Esophagus muscularis mucosa (tissue), 4 donors: ENCODE results near the gene MBP. TPM values are rescaled to one million over a fixed set of nuclear protein-coding genes. Genes with fewer than 3 reads are reported as not detected.

Experiments
- DNase-seq: peaks from one replicate; pipeline ENCODE4 v3.0.0-alpha.2; 2017; ENCODE audit errors: extremely low spot score
- H3K27ac ChIP-seq, 4 donors: fragments of 200-600 bp; sonication (generic); replicated peaks in 1 of 4; 1 replicate in 3 of 4; 2 replicates in 1 of 4; pipeline ENCODE4 v1.5.1; 2016 to 2019; ENCODE audit warnings: mild to moderate bottlenecking in 1 of 4
- H3K27me3 ChIP-seq, 4 donors: fragments of 200-600 bp; sonication (generic); one replicate each; pipeline versions ENCODE4 v1.5.1 to v1.6.0; 2016 to 2019
- H3K36me3 ChIP-seq, 4 donors: fragments of 200-600 bp; sonication (generic); one replicate each; pipeline ENCODE4 v1.5.1; 2016 to 2019
- H3K4me1 ChIP-seq, 4 donors: fragments of 200-600 bp; sonication (generic); one replicate each; pipeline ENCODE4 v1.5.1; 2016 to 2019
- H3K4me3 ChIP-seq, 4 donors: fragments of 200-600 bp; sonication (generic); 1 replicate in 2 of 4; 2 replicates in 2 of 4; pipeline ENCODE4 v1.5.1; 2016 to 2019; ENCODE audit warnings: mild to moderate bottlenecking in 4 of 4, moderate library complexity in 1 of 4
- H3K9me3 ChIP-seq, 4 donors: fragments of 200-600 bp; sonication (generic); 1 replicate in 3 of 4; 2 replicates in 1 of 4; pipeline ENCODE4 v1.5.1; 2016 to 2019
- CTCF ChIP-seq, 3 experiments: fragments of 200-600 bp in 2 of 3; fragments of 450-650 bp in 1 of 3; sonication (generic) in 2 of 3; IDR thresholded peaks; one replicate each; pipeline ENCODE4 v1.5.1; 2017 to 2019; ENCODE audit warnings: antibody characterized with exemption in 3 of 3, mild to moderate bottlenecking in 2 of 3, moderate library complexity in 1 of 3
- EP300 ChIP-seq: sonication (generic); formaldehyde crosslinking; IDR thresholded peaks from one replicate; pipeline ENCODE4 v1.6.1; 2017; ENCODE audit warnings: antibody characterized with exemption
- POLR2A ChIP-seq: fragments of 450-650 bp; IDR thresholded peaks from one replicate; pipeline ENCODE4 v1.6.1; 2017; ENCODE audit warnings: antibody characterized with exemption, moderate library complexity, mild to moderate bottlenecking, low read depth
- POLR2AphosphoS5 ChIP-seq, 2 donors: sonication (generic); formaldehyde crosslinking; IDR thresholded peaks; one replicate each; pipeline ENCODE4 v1.6.1; 2017; ENCODE audit warnings: antibody characterized with exemption in 2 of 2
- WGBS: methylation state at CpG from one replicate; pipeline ENCODE4 v1.1.5; 2018; 5-methylcytosine and 5-hydroxymethylcytosine counted together
- intact Hi-C: fragments of 100-400 bp; cut with DNase I; formaldehyde crosslinking; loops from one replicate; pipeline ENCODE4 v1.15.1; 2023
- total RNA-seq, 4 donors: library from RNA; depleted of rRNA; stranded (reverse); fragments of >200 nt; gene quantifications; one replicate each; pipeline versions ENCODE4 v1.1.0 to v1.2.1, GENCODE V29; 2016

MBP gene
- total RNA-seq, 4 donors from 2014 or later: 21.9 to 31.3 (median 27.3) TPM

GRCh38 chr18:76960528-76961035 is 172.0 kb downstream of the MBP start:
- Histone ChIP-seq H3K4me3 (no peak overlapping the region), H3K27me3 (no peaks in the 10 kb centered on the region), H3K36me3 (peaks cover 20 to 70% (median 55%) of the 10 kb centered on the region in 4 donors), H3K4me1 (peaks cover 0 to 3% (median 0%) of the 10 kb centered on the region in 4 donors), H3K9me3 (no peaks in the 10 kb centered on the region), H3K27ac (no peak overlapping the region)
- WGBS: 94% methylated on average over 16 of the region's 16 CpGs
- no peak for DNase-seq
- no peak for TF ChIP-seq EP300
- no peak for TF ChIP-seq POLR2AphosphoS5 (IDR thresholded peaks at IDR 0.05)
- TF ChIP-seq POLR2A: no peak
- no peak for TF ChIP-seq CTCF (IDR thresholded peaks at IDR 0.05)
- intact Hi-C loops: no loop called here

GRCh38 chr18:76959605-76960004 is 173.0 kb downstream of the MBP start:
- no peak overlapping the region for H3K27ac ChIP-seq
- H3K9me3 ChIP-seq: no peaks in the 10 kb centered on the region
- H3K27me3 ChIP-seq: no peaks in the 10 kb centered on the region
- no peak for DNase-seq
- TF ChIP-seq EP300 (no peak), POLR2A (no peak), CTCF (IDR thresholded peaks at IDR 0.05) (no peak), POLR2AphosphoS5 (IDR thresholded peaks at IDR 0.05) (no peak)
- peaks cover 20 to 70% (median 56%) of the 10 kb centered on the region in 4 donors for H3K36me3 ChIP-seq
- H3K4me1 ChIP-seq: peaks cover 0 to 3% (median 0%) of the 10 kb centered on the region in 4 donors
- intact Hi-C loops: no loop called here
- no peak overlapping the region for H3K4me3 ChIP-seq
- WGBS: 90% methylated on average over 8 of the region's 8 CpGs

GRCh38 chr18:76958692-76959341 is 173.8 kb downstream of the MBP start:
- Histone ChIP-seq H3K36me3 (peaks cover 20 to 70% (median 56%) of the 10 kb centered on the region in 4 donors), H3K4me3 (no peak overlapping the region), H3K27ac (no peak overlapping the region), H3K4me1 (peaks cover 2 to 10% (median 7%) of the 10 kb centered on the region in 4 donors), H3K27me3 (no peaks in the 10 kb centered on the region), H3K9me3 (no peaks in the 10 kb centered on the region)
- TF ChIP-seq EP300 (no peak), POLR2AphosphoS5 (IDR thresholded peaks at IDR 0.05) (no peak), POLR2A (no peak), CTCF (IDR thresholded peaks at IDR 0.05) (no peak)
- DNase-seq: no peak
- intact Hi-C loops: no loop called here
- WGBS: 76% methylated on average over 16 of the region's 16 CpGs

GRCh38 chr18:76957384-76958355 is 174.9 kb downstream of the MBP start:
- Histone ChIP-seq H3K9me3 (no peaks in the 10 kb centered on the region), H3K36me3 (peaks cover 20 to 65% (median 54%) of the 10 kb centered on the region in 4 donors), H3K4me1 (peaks cover 10 to 22% (median 17%) of the 10 kb centered on the region in 4 donors), H3K27me3 (no peaks in the 10 kb centered on the region), H3K4me3 (no peak overlapping the region), H3K27ac (no peak overlapping the region)
- WGBS: 87% methylated on average over 18 of the region's 18 CpGs
- DNase-seq: peak; percentile 34
- TF ChIP-seq EP300 (no peak), POLR2A (no peak), POLR2AphosphoS5 (IDR thresholded peaks at IDR 0.05) (no peak), CTCF (IDR thresholded peaks at IDR 0.05) (no peak)
- intact Hi-C loops: no loop called here
